ENCODE data around the gene LRRC8B.

GRCh38 chr1:89518221-89518631 lies 6.4 kb upstream of the LRRC8B start:
- no peak for TF ChIP-seq EZH2 (IDR thresholded peaks at IDR 0.05; ENCODE audit: insufficient read depth, poor library complexity, severe bottlenecking)
- TF ChIP-seq EZH2phosphoT487 (IDR thresholded peaks at IDR 0.05; ENCODE audit: insufficient read depth, low read depth) = no peak

All from GM23248 (cell line).